Transverse colon (tissue), 3 donors: ENCODE results near the gene DPH6.

Experiments
- CTCF ChIP-seq, 5 experiments: fragments of 200-600 bp in 3 of 5; fragments of 450-650 bp in 2 of 5; sonication (generic) in 3 of 5; IDR thresholded peaks; 1 replicate in 2 of 5; 2 replicates in 3 of 5; pipeline ENCODE4 v1.5.1; 2016 to 2017; ENCODE audit warnings: antibody characterized with exemption in 5 of 5, inconsistent platforms in 3 of 5, mild to moderate bottlenecking in 2 of 5, moderate library complexity in 1 of 5
- EP300 ChIP-seq: sonication (generic); formaldehyde crosslinking; IDR thresholded peaks from one replicate; pipeline ENCODE4 v1.6.1; 2017; ENCODE audit warnings: antibody characterized with exemption, low read depth
- POLR2A ChIP-seq: fragments of 450-650 bp; IDR thresholded peaks from one replicate; pipeline ENCODE4 v1.6.1; 2016; ENCODE audit warnings: antibody characterized with exemption, mild to moderate bottlenecking, moderate library complexity

DNA sequence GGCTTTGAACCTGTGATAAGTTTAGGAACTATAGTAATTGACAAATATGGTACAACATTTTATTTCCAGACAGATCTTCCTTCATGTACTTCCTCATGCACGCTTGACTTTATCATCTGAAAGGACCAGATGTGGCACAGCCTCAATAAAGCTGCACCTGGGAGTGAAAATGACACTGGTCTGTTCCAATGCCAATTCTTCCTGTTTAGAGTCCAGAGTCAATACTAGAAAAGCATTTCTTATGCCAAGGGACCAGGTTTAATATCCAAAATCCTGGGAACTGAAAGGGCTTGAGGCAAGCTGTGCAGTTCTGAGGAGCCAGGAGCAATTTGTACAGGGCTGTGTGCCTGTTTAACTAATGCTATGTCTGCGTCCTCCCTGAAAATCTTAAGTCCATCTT lies 15.3 kb downstream of the DPH6 start:
- TF ChIP-seq POLR2A (no peak), CTCF (IDR thresholded peaks at IDR 0.05) (no peak), EP300 (no peak)
